Stomach (tissue), 4 donors: ENCODE results near the gene TM9SF4.

Experiments
- CTCF ChIP-seq, 7 experiments: fragments of 450-650 bp in 4 of 7; fragments of 200-600 bp in 3 of 7; sonication (generic) in 3 of 7; IDR thresholded peaks; one replicate each; pipeline ENCODE4 v1.5.1; 2016 to 2019; ENCODE audit warnings: antibody characterized with exemption in 7 of 7, control low read depth in 2 of 7, mild to moderate bottlenecking in 1 of 7
- EP300 ChIP-seq: sonication (generic); formaldehyde crosslinking; IDR thresholded peaks from one replicate; pipeline ENCODE4 v1.6.1; 2017; ENCODE audit warnings: antibody characterized with exemption
- POLR2A ChIP-seq, 4 donors: fragments of 450-650 bp; IDR thresholded peaks; one replicate each; pipeline ENCODE4 v1.6.1; 2016; ENCODE audit warnings: antibody characterized with exemption in 4 of 4, control low read depth in 2 of 4, mild to moderate bottlenecking in 1 of 4, moderate library complexity in 1 of 4
- POLR2AphosphoS5 ChIP-seq, 3 donors: sonication (generic); formaldehyde crosslinking; IDR thresholded peaks; one replicate each; pipeline ENCODE4 v1.6.1; 2016; ENCODE audit warnings: antibody characterized with exemption in 3 of 3

GRCh38 chr20:32069711-32070110, 39.8 kb upstream of the TM9SF4 start:
- TF ChIP-seq POLR2A (IDR thresholded peaks at IDR 0.05) (no peak), CTCF (IDR thresholded peaks at IDR 0.05) (no peak), EP300 (no peak), POLR2AphosphoS5 (IDR thresholded peaks at IDR 0.05) (no peak)
